ENCODE measurements around the gene LRRN4CL.
"Not testable (repeated sequence)": the region's sequence is repeated elsewhere in the genome, so short reads cannot be mapped to it uniquely, and the experiment has no call there.

The LRRN4CL gene

DNA sequence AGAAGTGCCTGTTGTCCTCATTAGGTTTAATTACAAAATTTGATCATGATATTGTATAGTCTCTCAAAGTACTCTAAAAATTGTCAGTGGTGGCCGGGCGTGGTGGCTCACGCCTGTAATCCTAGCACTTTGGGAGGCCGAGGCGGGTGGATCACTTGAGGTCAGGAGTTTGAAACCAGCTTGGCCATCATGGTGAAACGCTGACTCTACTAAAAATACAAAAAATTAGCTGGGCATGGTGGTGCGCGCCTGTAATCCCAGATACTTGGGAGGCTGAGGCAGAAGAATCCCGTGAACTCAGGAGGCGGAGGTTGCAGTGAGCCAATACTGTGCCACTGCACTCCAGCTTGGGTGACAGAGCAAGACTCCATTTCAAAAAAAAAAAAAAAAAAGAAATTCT lies 13.9 kb downstream of the LRRN4CL start:
- FAIRE-seq, result not testable (repeated sequence)

DNA sequence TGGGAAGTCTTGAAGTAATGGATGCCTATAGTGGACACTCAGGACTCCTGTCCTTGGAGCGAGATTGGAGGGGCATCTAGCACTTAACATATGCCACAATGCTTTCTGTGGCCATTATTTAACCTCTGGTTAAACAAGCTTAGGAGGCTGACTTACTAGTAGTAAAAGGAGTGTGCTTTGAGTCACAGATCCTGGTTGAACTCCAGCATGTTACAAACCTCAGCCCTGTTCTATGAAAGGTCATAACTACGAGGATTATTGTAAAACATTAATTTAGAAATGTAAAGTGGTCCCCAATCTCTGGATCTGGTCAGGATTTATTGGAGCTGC lies 16.2 kb downstream of the LRRN4CL start:
- FAIRE-seq, result no peak

DNA sequence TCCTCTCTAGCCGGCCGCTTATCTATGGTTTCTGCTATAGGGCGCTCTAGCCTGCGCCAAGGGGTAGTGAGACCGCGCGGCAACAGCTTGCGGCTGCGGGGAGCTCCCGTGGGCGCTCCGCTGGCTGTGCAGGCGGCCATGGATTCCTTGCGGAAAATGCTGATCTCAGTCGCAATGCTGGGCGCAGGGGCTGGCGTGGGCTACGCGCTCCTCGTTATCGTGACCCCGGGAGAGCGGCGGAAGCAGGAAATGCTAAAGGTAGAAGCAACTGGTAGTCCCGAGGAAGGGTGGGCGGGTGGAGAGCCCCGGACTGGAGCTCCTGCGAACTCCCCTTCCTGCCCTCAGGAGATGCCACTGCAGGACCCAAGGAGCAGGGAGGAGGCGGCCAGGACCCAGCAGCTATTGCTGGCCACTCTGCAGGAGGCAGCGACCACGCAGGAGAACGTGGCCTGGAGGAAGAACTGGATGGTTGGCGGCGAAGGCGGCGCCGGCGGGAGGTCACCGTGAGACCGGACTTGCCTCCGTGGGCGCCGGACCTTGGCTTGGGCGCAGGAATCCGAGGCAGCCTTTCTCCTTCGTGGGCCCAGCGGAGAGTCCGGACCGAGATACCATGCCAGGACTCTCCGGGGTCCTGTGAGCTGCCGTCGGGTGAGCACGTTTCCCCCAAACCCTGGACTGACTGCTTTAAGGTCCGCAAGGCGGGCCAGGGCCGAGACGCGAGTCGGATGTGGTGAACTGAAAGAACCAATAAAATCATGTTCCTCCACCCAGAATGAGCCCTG lies 17.5 kb downstream of the LRRN4CL start, which contains the start of the genes LBHD1 and UQCC3:
Gene LBHD1 (minus strand): TSS at position 660 of the 782 bp plus-strand sequence. CDS start 2,236 bp downstream, outside the sequence.
Gene UQCC3 (plus strand): TSS at position 66 of the 782 bp plus-strand sequence. CDS start 73 bp downstream, at position 139.
- FAIRE-seq, result no peak

DNA sequence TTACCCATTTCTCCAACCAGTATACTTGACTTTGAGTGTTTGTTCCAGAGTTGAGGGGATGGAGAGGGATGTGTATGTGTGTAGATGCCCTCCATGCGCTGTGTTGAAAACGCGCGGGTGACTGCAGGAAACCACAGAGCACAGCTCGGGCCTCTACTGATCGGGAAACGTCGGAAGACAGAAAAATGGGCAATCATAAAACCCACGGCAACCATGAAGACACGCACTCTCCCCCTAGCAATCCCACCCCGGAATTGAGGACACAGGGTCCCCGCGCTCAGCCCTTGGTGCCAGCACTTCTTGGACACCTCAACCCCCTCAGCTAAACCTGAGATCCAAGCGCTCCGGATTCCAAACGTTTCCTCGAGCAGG lies 18.1 kb downstream of the LRRN4CL start:
- FAIRE-seq, result no peak

DNA sequence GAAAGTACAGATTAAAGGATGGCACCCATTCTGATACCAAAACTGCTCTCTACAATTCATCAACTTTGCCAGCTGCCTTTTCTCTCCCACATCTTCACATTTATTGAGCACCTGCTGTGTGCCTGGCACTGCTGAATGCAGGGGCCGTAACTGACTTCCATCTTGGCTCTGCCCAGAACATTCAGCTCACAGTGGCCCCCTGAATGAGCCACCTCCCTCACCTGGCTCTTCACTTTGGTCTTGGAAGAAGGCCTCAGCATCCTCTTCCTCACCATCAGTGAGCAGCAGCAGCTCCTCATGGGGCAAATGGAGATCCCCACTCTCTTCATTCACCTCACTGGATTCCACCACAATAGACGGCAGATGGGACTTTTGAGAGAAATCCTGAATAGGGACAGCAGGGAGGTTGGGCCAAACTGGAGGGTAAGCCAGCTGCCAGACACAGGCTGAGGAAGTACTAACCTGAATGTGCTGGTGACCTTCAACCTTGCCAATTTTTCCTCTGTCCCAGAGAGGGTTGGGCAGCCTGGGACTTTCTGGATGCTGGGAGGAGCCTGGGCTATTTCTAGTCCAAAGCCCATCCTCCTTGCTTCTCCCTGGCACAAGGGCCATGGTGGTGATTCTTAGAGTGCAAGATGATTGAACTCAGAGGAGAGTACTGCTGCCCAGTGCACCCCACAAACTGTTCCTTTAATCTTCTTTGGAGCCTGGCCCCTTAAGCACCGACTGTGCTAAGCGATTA lies 19.7 kb downstream of the LRRN4CL start:
- FAIRE-seq, result no peak

DNA sequence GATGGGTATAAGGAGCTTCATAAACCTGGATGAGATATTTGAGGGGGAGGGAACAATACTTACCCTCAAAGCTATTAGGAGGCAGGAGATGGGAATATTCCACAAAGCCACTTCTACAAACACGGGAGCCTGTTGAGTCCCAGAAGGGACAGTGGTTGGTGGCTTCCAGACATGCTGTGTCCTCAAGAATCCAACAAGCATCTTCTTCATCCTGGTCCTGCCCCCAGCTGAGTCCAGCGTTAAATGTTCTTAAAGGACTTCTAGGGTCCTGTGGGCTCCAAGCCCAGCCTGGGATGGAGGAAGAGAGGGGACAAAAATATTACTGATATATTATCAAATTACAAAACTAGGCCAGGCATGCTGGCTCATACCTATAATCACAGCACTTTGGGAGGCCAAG lies 21.9 kb downstream of the LRRN4CL start:
- FAIRE-seq, result no peak

DNA sequence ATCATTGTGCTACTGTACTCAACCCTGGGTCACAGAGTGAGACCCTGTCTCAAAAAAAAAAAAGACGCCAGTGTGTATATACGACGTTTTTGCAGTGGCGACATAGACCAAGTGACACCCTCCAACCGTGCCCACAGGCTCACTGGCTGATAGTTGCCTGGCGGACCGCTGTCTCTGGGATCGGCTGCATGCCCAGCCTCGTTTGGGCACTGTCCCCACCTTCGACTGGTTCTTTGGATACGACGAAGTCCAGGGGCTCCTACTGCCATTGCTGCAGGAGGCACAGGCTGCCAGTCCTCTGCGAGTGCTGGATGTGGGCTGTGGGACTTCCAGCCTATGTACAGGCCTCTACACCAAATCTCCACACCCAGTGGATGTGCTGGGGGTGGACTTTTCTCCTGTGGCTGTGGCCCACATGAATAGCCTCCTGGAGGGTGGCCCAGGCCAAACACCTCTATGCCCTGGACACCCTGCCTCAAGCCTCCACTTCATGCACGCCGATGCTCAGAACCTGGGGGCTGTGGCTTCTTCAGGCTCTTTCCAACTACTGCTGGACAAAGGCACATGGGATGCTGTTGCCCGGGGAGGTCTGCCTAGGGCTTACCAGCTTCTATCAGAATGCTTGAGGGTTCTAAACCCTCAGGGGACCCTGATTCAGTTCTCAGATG lies 22.9 kb downstream of the LRRN4CL start:
- no peak for FAIRE-seq

DNA sequence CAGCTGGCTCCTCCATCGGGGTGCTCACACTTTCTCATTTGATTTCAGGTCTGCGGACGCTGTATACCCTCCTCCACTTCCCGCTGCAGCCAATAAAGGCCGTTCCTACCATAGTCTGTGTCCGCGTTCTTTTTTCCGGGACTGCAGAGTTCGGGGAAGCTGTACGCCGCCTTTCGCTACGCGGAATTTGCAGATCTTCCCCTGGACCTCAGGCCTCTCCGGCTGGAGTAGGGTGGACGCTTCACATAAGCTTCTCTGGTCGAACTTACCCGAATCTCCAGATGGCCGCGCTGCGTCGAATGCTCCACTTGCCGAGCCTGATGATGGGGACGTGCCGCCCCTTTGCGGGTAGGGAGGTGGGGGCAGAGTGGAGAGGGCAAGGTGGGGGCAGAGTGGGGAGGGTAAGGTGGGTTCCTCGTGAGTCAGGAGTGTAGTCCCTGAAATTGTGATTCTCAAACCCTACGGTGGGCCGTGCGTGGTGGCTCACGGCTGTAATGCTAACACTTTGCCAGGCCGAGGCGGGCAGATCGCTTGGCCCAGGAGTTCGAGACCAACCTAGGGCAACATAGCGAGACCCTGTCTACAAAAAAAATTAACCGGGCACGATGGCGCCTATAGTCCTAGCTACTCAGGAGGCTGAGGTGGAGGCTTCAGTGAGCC lies 23.6 kb downstream of the LRRN4CL start:
- FAIRE-seq, result no peak

DNA sequence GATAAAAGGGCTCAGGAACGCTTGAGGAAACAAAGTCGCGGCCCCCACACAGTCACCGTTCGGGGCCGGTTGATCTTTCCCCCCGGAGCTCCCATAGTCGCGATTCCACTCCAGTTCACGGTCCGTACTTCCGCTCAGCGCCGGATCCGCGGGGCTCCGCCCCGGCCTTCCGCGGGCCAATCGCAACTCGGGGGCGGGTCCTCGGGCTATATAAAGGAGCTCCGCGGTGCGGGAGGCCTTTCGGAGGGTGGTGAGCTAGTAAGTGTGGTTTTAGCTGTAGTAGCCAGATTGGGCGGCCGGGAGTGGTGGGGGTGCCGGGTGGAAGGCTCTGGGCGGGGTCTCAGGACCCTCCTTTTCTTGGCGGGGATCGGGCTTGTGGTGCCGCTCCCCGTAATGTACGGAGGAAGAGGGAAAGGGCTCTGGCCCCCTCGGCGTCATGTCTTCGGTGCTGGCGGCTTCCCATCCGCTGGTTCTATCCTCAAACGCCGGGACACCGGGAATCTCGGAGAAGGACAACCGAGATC lies 24.2 kb downstream of the LRRN4CL start, which contains the start of the genes C11orf98 and CSKMT:
Gene C11orf98 (minus strand): TSS at position 136 of the 524 bp plus-strand sequence. CDS start 41 bp downstream, at position 95.
Gene CSKMT (plus strand): TSS at position 238 of the 524 bp plus-strand sequence. CDS start 568 bp downstream, outside the sequence.
- FAIRE-seq, result no peak

DNA sequence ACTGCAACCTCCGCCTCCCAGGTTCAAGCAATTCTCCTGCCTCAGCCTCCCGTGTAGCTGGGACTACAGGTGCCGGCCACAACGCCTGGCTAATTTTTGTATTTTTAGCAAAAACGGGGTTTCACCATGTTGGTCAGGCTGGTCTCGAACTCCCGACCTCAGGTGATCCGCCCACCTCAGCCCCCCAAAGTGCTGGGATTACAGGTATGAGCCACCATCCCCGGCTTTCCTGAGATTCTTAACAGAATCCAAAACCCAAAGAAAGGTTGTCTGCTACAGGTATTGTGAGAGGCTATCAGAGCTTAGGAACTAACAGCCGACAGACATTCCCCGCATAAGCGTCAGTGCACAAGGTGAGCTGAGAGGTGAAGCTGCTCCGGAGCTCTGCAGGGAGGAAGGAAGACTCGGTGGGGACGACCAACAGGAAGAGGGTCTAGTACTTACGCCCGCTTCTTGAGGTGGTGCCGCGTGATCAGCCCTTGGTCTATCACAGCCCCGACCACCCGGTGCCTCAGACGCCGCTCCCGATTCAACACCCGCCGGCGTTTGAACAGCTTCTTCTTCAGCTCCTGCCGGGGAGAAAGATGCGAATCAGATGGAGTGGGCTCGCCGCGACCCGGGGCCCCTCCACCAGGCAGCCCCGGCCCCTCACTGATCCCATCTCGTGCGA lies 24.8 kb downstream of the LRRN4CL start:
- FAIRE-seq, result no peak

DNA sequence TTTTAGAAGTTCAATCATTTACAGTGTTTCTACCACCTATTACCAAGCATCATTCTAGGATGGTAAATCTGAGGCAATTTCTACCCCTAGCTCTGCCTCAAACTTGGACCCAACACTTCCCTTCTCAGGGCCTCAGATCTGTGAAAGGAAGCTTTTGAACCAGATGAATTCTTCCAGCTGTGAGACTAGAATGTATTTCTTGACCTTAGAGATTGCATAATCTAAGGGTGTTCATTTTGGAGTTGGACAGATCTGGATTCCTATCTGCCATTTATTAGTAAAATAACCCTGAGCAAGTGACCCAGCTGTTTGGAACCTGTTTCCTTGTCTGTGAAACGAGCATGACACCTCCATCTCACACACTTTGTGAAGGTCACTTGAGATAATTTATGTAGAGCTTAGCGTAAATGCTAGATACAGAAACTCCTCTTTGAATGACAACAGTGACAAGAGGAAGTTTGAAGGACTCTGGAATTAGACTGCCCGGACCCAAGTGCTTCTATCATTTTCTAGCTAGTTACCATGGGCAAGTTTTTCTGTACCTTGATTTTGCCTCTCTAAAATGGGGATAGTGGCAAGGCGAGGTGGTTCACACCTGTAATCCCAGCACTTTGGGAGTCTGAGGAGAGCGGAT lies 32.4 kb downstream of the LRRN4CL start:
- FAIRE-seq, result no peak

DNA sequence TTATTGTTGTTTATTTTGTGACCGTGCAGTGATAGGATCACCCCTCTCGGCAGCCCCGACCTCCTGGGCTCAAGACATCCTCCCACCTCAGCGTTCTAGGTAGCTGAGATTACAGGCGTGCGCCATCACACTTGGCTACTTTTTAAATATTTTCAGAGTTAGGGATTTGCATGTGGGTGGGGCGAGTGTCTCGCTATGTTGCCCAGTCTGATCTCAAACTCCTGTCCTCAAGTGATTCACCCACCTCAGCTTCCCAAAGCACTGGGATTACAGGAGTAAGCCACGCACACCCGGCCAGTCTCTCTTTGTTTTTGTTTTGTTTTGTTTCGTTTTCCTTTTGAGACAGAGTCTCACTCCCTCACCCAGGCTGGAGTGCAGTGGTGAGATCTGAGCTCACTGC lies 35.0 kb downstream of the LRRN4CL start:
- FAIRE-seq, result no peak

DNA sequence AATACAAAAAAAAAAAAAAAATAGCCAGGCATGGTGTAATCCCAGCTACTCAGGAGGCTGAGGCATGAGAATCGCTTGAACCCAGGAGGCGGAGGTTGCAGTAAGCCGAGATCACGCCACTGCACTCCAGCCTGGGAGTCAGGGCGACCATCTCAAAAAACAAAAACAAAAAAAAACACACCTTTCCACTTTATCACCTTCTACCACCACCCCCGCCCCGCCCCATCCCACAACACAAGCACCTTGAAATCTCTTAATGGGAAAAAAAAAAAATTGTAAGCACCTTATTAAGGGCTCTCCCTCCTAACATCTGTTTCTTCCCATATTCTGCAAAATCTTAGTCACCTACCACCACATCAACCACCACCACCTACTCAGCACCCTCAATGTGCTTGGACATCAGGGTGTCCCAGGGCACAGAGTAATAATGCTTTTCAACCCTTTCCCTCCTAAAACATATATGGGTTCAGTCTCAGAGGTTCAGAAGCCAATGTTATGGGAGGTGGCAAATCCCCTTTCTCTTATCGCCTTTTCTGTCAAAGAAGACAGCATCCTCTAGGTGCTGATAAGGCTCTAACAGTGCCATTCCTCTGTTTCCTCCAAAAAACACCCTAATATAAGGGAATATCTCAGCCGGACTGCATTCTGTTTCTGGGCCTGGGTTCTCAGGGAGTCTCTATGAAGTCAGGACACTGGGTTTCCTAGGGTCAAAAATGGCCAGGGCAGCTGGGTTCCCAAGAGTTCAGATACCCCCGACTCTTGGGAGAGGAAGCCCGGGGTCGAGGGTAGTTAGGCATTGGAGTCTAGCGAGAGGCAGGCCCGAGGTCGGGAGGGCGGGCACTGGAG lies 36.9 kb downstream of the LRRN4CL start:
- no peak for FAIRE-seq

DNA sequence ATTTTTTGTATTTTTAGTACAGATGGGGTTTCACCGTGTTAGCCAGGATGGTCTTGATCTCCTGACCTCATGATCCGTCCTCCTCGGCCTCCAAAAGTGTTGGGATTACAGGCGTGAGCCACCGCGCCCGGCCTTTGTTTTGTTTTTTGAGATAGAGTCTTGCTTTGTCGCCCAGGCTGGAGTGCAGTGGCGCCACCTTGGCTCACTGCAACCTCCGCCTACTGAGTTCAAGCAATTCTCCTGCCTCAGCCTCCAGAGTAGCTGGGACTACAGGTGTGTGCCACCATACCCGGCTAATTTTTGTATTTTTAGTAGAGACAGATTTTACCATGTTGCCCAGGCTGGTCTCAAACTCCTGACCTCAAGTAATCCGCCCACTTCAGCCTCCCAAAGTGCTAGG lies 39.0 kb downstream of the LRRN4CL start:
- not testable (repeated sequence) for FAIRE-seq

DNA sequence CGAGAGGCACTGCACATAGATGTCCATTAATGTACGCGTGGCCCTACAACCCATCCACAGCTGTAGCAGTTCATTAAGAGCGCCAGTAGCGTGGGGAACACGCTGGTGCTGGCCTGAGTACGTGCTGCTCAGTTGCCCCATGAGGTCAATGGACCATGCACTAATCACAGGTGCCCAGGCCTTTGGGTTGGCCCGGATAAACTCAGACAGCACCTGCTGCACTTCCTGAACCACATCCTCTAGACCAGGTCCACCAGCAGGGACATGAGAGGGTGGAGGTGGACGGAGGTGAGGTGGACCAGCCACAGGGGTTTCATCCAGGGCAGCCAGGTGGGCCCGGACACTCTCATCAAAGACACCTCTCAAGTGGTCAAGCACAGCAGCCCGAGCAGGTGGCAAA lies 39.8 kb downstream of the LRRN4CL start:
- FAIRE-seq, result no peak

DNA sequence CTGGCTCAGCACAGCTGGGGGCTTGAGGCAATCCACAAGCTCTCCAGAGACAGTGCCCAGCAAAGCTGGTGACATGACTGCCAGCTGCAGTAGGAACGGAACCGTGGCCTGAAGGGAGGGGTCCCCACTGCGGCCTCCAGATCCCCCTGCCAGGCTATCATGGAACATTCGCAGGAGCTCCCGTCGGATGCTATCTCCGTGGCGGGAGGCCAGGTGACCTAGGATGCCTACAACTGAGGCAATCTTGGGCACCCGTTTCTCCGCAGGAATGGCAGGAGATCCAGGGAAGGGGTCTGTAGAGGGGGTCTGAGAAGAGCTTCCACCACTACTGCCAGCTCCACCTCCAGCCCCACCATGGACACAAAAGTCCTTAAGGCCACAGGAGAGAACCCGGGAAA lies 40.4 kb downstream of the LRRN4CL start:
- FAIRE-seq, result no peak

DNA sequence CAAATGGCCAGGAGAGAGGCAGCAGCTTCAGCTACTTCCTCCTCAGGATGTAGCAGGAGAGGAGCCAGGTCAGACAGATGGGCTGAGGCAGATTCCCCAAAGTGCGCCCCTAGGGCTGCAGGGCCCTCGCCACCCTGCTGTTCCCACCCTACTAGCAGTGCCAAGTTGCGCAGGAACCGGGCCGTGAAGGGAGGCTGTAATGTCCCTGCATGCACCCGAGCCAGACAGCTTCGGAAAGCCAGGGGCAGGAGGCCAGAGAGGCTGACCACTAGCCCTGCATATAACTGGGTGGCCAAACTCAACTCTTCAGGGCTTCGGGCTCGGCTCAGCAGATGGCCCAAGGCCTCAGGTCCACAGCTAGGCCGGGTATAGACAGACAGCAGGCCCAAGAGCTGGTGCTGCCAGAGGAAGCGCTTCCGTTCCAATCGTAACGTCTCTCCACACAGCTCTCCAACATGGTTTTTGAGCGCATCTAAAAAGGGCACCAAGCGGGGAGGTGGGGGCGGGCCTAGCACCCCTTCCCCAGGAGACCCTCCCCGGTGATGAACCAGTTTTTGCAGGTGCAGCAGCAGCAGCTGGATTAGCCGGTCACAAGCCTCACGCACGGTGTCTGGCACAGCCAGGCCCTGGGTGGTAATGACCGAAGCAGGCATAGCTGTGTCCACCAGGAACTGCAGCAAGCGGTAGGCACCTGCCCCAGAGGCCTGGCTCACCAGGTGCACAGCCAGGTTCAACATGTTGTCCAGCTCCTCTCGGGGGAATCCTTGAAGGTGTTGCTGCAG lies 41.0 kb downstream of the LRRN4CL start:
- no peak for FAIRE-seq

DNA sequence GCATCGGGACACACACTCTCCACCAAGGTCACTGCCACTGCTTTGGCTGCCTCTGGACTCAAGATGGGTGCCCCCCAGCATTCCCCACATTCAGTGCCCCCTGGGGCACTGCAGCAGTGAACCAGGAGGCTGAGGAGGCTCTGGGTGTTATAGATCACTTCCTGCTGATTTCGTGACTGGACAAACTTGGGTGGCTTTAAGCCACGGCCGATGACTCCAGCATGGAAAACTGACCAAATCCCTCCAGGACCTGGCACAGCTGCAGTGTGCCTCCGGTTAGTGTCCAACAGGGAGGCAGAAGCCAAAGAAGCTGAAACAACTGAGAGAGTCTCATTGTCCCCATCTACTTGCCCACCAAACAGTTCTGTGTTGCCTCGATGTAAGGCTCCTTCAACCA lies 41.7 kb downstream of the LRRN4CL start:
- FAIRE-seq, result no peak

DNA sequence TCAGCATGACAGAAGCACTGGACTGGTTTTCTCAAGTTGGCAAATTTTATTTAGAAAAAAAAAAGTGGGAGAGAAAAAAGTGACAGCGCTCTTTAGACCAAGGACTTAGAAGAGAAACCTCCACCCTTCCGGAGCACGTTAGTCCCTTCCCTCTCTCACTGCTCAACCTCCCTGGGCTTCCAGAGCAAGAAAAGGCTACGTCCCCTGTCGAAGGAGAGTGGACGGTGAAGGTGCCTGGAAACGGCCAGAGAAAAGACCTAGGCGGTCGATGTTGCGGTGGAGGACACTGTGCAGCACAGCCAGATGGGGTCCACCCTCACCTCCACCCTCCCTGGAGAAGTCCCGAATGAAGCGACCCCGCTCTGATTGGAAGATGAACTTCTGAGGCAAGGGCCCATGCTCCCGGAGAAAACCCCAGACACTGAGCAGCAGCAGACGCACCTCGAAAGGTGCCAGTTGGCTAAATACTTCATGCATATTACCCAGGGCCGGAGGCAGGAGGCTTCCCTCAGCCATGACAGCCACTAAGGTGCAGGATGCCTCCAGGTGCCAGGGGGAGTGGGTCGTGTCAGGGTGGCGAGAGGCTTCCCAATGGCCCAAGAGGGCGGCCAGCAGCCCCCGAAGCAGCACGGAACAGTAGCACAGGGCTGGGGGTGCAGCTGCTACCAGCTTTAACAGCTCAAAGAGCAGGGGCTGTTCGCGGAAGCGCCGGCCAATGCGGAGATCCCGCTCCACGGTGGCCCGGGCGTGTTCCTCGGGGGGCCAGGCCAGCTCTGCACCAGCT lies 42.3 kb downstream of the LRRN4CL start:
- no peak for FAIRE-seq

All from endometrium (tissue), 2 donors.